CD8-positive, alpha-beta memory T cell (primary cell): Measurements from ENCODE around the gene SIX1. TPM values are rescaled to one million over a fixed set of nuclear protein-coding genes. Genes with fewer than 3 reads are reported as not detected.

Source experiments
- CTCF ChIA-PET: fragments of 350-600 bp; sonication (Branson Sonifier 250); formaldehyde crosslinking; loops from one replicate; lab custom pipeline; 2021; ENCODE audit warnings: antibody characterized with exemption; lab: Charles Lee
- POLR2A ChIA-PET: fragments of 350-600 bp; sonication (Branson Sonifier 250); formaldehyde crosslinking; loops from one replicate; lab custom pipeline; 2021; ENCODE audit warnings: antibody characterized with exemption; lab: Charles Lee
- DNase-seq, 5 donors: peaks; one replicate each; pipeline versions ENCODE4 v3.0.0 to v3.0.0-alpha.2; 2020 to 2022; ENCODE audit warnings: mixed read lengths in 1 of 5
- H3K27ac ChIP-seq: one replicate; pipeline ENCODE4 v1.7.0; 2013; ENCODE audit warnings: low read depth, mild to moderate bottlenecking, low read length, moderate library complexity
- H3K27me3 ChIP-seq: 2 replicates; pipeline ENCODE4 v1.7.0; 2013; ENCODE audit warnings: low read length, mild to moderate bottlenecking; ENCODE audit not compliant: insufficient read depth, poor library complexity, severe bottlenecking
- H3K36me3 ChIP-seq: 2 replicates; pipeline ENCODE4 v1.7.0; 2013; ENCODE audit warnings: mild to moderate bottlenecking, low read length, moderate library complexity; ENCODE audit not compliant: insufficient read depth
- H3K4me1 ChIP-seq: 2 replicates; pipeline ENCODE4 v1.7.0; 2013; ENCODE audit warnings: mild to moderate bottlenecking, low read length, moderate library complexity; ENCODE audit not compliant: insufficient read depth
- H3K4me3 ChIP-seq: 2 replicates; pipeline ENCODE4 v1.7.0; 2013; ENCODE audit warnings: mild to moderate bottlenecking, low read length
- H3K9me3 ChIP-seq: 2 replicates; pipeline ENCODE4 v1.7.0; 2013; ENCODE audit warnings: mild to moderate bottlenecking, low read length
- H3K27ac Mint-ChIP-seq, 8 donors: one replicate each; pipeline ENCODE4 v1.8.0; 2020 to 2021; ENCODE audit warnings: mixed read lengths in 8 of 8, mild to moderate bottlenecking in 6 of 8, inconsistent platforms in 3 of 8, moderate library complexity in 3 of 8
- H3K27me3 Mint-ChIP-seq, 2 donors: one replicate each; pipeline ENCODE4 v1.8.0; 2020 to 2021; ENCODE audit warnings: mixed read lengths in 2 of 2, mild to moderate bottlenecking in 1 of 2, moderate library complexity in 1 of 2
- H3K36me3 Mint-ChIP-seq, 3 donors: one replicate each; pipeline ENCODE4 v1.8.0; 2020 to 2021; ENCODE audit warnings: mixed read lengths in 3 of 3, inconsistent platforms in 1 of 3, mild to moderate bottlenecking in 1 of 3
- H3K4me1 Mint-ChIP-seq, 3 donors: one replicate each; pipeline ENCODE4 v1.8.0; 2020 to 2021; ENCODE audit warnings: mixed read lengths in 3 of 3, inconsistent platforms in 1 of 3, mild to moderate bottlenecking in 1 of 3
- H3K4me3 Mint-ChIP-seq, 7 donors: one replicate each; pipeline ENCODE4 v1.8.0; 2020 to 2021; ENCODE audit warnings: mixed read lengths in 7 of 7, mild to moderate bottlenecking in 6 of 7, moderate library complexity in 4 of 7, inconsistent platforms in 2 of 7
- H3K9me3 Mint-ChIP-seq, 5 donors: one replicate each; pipeline ENCODE4 v1.8.0; 2020 to 2022; ENCODE audit warnings: mixed read lengths in 5 of 5, mild to moderate bottlenecking in 3 of 5, moderate library complexity in 2 of 5, inconsistent platforms in 1 of 5
- polyA plus RNA-seq: library from polyadenylated mRNA; unstranded; fragments of 300-500 nt; fragmentation: Illumina TruSeq; gene quantifications from one replicate; pipeline ENCODE4 v1.2.3, GENCODE V29; 2021
- total RNA-seq, 2 experiments: library from RNA; stranded (reverse); gene quantifications; one replicate each; pipeline ENCODE4 v1.2.3, GENCODE V29; 2021

SIX1 gene
- total and polyA plus RNA-seq, 3 experiments from 2014 or later, result not detected

DNA sequence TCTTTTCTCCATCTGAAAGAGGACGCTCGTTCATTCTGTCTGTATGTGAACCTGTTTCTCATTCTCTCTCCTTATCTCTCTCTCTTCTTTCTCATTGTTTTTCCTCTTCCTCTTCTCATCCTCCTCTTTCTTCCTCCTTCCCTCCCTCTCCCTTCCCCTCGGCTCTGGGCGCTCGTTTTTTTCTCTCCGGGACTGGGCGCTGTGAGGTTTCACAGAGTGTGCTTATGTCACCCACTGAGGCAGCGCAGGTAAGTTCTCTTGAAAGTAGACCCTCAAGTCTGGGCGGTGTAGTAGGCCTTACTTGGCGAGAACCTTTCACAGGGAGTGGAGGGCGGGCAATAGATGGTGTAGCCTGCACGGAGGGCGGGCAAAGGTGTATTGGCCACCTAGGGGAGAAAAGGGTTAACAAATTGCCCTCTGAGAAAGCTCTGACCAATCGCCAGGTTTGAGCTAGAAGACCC is 4.5 kb upstream of the SIX1 start:
- DNase-seq, result no peak
- Mint-ChIP-seq H3K27me3 (peaks cover 82 to 88% of the 10 kb centered on the region in 2 donors), H3K36me3 (no peaks in the 10 kb centered on the region), H3K9me3 (peaks cover 0 to 3% (median 0%) of the 10 kb centered on the region in 5 donors), H3K4me1 (peaks cover 68 to 85% (median 76%) of the 10 kb centered on the region in 3 donors), H3K27ac (peak overlapping the region in 1 of 8 donors; percentile 37), H3K4me3 (peak overlapping the region in 5 of 7 donors; percentile 20 to 91 (median 50))
- POLR2A ChIA-PET, result no interaction called here
- no peak overlapping the region for H3K4me3 ChIP-seq
- H3K4me1 ChIP-seq, result peaks cover 30% of the 10 kb centered on the region
- H3K36me3 ChIP-seq, result no peaks in the 10 kb centered on the region
- H3K9me3 ChIP-seq, result no peaks in the 10 kb centered on the region
- CTCF ChIA-PET, result no interaction called here
- H3K27ac ChIP-seq, result no peak overlapping the region
- peaks cover 78% of the 10 kb centered on the region for H3K27me3 ChIP-seq

DNA sequence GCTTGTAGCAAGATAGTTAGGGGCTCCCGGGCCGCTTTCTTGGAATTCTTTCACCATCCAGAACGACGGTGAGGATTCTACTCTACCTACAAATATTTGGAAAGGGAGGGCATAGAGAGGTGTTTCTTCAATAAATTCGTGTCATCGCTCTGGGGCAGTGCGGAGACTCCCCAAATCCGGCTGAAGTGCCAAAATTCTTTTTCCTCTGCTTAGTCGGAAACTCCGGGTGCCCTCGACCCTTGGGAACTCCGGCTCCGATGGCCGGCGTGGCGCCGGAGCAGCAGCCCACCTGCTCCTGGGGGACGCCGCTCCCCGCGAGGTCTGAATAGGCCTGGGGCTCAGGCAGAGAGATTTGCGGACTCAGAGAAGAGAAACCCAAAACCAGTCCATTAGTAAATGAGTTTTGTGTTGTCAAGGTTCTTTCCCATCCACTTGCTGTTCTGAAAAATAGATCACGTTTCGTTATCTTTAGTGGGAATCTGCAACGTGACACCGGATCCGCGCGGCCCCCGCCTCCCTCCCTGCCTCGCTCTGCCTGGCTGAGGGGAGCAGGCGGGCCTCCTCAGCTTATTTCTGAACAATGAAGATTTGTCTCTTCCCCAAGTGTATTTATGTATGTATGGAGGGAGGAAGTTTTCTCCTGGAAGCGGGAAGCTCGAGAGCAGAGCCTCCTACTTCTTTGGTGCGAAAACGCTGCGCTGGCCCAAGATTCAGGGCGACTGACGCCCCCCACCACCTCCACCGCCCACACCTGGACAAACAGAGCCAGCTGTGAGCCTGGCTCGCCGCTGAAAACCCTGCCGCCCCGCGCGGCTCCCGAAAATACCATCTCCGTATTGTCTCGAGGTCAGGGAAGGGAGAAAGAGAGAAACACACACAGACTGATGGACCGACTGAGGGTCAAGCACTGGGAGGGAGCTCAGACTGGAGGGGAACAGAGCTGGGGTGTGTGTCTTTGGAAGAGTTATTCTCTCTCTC is 3.7 kb upstream of the SIX1 start:
- peaks cover 65 to 84% (median 73%) of the 10 kb centered on the region in 3 donors for H3K4me1 Mint-ChIP-seq
- no peaks in the 10 kb centered on the region for H3K36me3 ChIP-seq
- no peak for DNase-seq

GRCh38 chr14:60651796-60652673 is 2.8 kb upstream of the SIX1 start:
- Mint-ChIP-seq H3K4me1 (peaks cover 68 to 84% (median 77%) of the 10 kb centered on the region in 3 donors), H3K27me3 (peaks cover 83 to 88% of the 10 kb centered on the region in 2 donors), H3K27ac (peak overlapping the region in 3 of 8 donors; percentile 10 to 57 (median 26)), H3K36me3 (no peaks in the 10 kb centered on the region), H3K4me3 (peak overlapping the region in 6 of 7 donors; percentile 8 to 84 (median 32)), H3K9me3 (peaks cover 0 to 3% (median 0%) of the 10 kb centered on the region in 5 donors)
- peaks cover 43% of the 10 kb centered on the region for H3K4me1 ChIP-seq
- ChIA-PET POLR2A (no interaction called here), CTCF (no interaction called here)
- no peaks in the 10 kb centered on the region for H3K36me3 ChIP-seq
- H3K9me3 ChIP-seq, result no peaks in the 10 kb centered on the region
- H3K27me3 ChIP-seq, result peaks cover 79% of the 10 kb centered on the region
- H3K27ac ChIP-seq, result no peak overlapping the region
- no peak for DNase-seq
- H3K4me3 ChIP-seq, result no peak overlapping the region

More for the DNA sequence above, 3.7 kb upstream of the SIX1 start:
- Histone ChIP-seq H3K27ac (no peak overlapping the region), H3K4me1 (peaks cover 34% of the 10 kb centered on the region), H3K4me3 (no peak overlapping the region), H3K9me3 (no peaks in the 10 kb centered on the region), H3K27me3 (peaks cover 82% of the 10 kb centered on the region)
- Mint-ChIP-seq H3K27ac (peak overlapping the region in 1 of 8 donors; percentile 37), H3K9me3 (peaks cover 0 to 3% (median 0%) of the 10 kb centered on the region in 5 donors), H3K36me3 (no peaks in the 10 kb centered on the region), H3K27me3 (peaks cover 79 to 84% of the 10 kb centered on the region in 2 donors), H3K4me3 (peak overlapping the region in 5 of 7 donors; percentile 28 to 91 (median 50))
- ChIA-PET CTCF (no interaction called here), POLR2A (no interaction called here)

DNA sequence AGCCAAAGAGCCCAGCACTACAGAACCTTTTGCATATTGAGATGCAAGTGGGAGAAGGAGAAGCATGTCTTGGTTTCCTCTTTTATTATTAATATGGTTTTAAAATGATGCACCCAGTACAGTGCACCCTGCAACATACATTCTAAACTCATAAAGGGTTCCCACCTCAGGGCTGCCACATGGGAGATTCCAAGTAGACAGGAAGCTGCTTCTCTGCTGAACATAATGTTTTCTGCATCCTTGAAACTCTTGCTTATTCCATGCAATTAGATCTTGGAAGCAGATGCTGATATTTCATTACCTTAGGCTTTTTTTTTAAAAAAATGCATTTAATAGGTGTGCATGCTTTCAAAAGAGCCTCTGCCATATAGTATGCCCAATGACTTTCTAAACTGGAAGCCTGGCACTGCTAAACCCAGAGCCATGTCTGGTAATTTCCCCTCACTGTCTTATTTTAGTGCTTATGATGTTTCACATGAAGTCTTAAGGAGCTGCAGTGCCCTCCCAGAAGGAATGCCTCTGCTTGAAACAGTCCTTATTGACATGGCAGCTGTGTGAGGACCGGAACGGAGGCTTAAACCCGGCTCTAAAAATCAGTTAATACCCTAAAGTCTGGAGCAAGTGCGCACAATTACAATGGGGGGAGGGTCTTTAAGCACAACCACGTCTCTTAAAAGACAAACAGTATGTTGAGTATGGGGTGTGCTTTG is 2.0 kb upstream of the SIX1 start:
- Mint-ChIP-seq H3K27ac (no peak overlapping the region), H3K4me3 (peak overlapping the region in 3 of 7 donors; percentile 4 to 43 (median 12)), H3K9me3 (peaks cover 0 to 3% (median 0%) of the 10 kb centered on the region in 5 donors), H3K4me1 (peaks cover 70 to 81% (median 80%) of the 10 kb centered on the region in 3 donors), H3K27me3 (peaks cover 85 to 92% of the 10 kb centered on the region in 2 donors), H3K36me3 (no peaks in the 10 kb centered on the region)
- no peak for DNase-seq
- Histone ChIP-seq H3K4me1 (peaks cover 40% of the 10 kb centered on the region), H3K36me3 (no peaks in the 10 kb centered on the region), H3K27ac (no peak overlapping the region), H3K27me3 (peaks cover 79% of the 10 kb centered on the region), H3K4me3 (no peak overlapping the region), H3K9me3 (no peaks in the 10 kb centered on the region)
- CTCF ChIA-PET, result no interaction called here
- POLR2A ChIA-PET, result no interaction called here

- no peak for DNase-seq
- Mint-ChIP-seq H3K27me3 (peaks cover 86 to 91% of the 10 kb centered on the region in 2 donors), H3K9me3 (peaks cover 0 to 3% (median 0%) of the 10 kb centered on the region in 5 donors), H3K36me3 (no peaks in the 10 kb centered on the region), H3K27ac (peak overlapping the region in 1 of 8 donors; percentile 69), H3K4me1 (peaks cover 65 to 73% (median 73%) of the 10 kb centered on the region in 3 donors), H3K4me3 (peak overlapping the region in 4 of 7 donors; percentile 25 to 75 (median 68))
- H3K4me1 ChIP-seq, result peaks cover 37% of the 10 kb centered on the region
- ChIA-PET POLR2A (no interaction called here), CTCF (no interaction called here)
- no peak overlapping the region for H3K4me3 ChIP-seq
- peaks cover 81% of the 10 kb centered on the region for H3K27me3 ChIP-seq
- H3K27ac ChIP-seq, result no peak overlapping the region
- H3K36me3 ChIP-seq, result no peaks in the 10 kb centered on the region
- no peaks in the 10 kb centered on the region for H3K9me3 ChIP-seq
Observed at GRCh38 chr14:60650373-60650961, 1.2 kb upstream of the SIX1 start.

GRCh38 chr14:60649875-60650372 is 647 bp upstream of the SIX1 start:
- Mint-ChIP-seq H3K27ac (peak overlapping the region in 2 of 8 donors; percentile 69 to 79), H3K36me3 (no peaks in the 10 kb centered on the region), H3K27me3 (peaks cover 86 to 91% of the 10 kb centered on the region in 2 donors), H3K4me3 (peak overlapping the region; percentile 25 to 79 (median 65)), H3K9me3 (peaks cover 0 to 3% (median 0%) of the 10 kb centered on the region in 5 donors), H3K4me1 (peaks cover 60 to 68% (median 68%) of the 10 kb centered on the region in 3 donors)
- DNase-seq, result no peak
- Histone ChIP-seq H3K9me3 (no peaks in the 10 kb centered on the region), H3K4me1 (peaks cover 37% of the 10 kb centered on the region), H3K27me3 (peaks cover 77% of the 10 kb centered on the region), H3K27ac (no peak overlapping the region), H3K36me3 (no peaks in the 10 kb centered on the region), H3K4me3 (no peak overlapping the region)
- CTCF ChIA-PET, result no interaction called here
- POLR2A ChIA-PET, result no interaction called here
